Gastroesophageal sphincter (tissue), 4 donors: Measurements from ENCODE around the gene HPCAL1. TPM values are rescaled to one million over a fixed set of nuclear protein-coding genes. Genes with fewer than 3 reads are reported as not detected.

ENCODE experiments used
- ATAC-seq: fragments of 150-250 bp; one replicate; pipeline ENCODE4 v1.9.1; 2016; ENCODE audit warnings: mild to moderate bottlenecking, moderate library complexity
- H3K27ac ChIP-seq, 4 donors: fragments of 200-600 bp; sonication (generic) in 3 of 4; 1 replicate in 3 of 4; 2 replicates in 1 of 4; pipeline ENCODE4 v1.5.1; 2016 to 2019
- H3K27me3 ChIP-seq: fragments of 200-600 bp; sonication (generic); one replicate; pipeline ENCODE4 v1.5.1; 2019
- H3K36me3 ChIP-seq, 2 donors: fragments of 200-600 bp; sonication (generic); one replicate each; pipeline ENCODE4 v1.5.1; 2019; ENCODE audit warnings: control low read depth in 1 of 2
- H3K4me1 ChIP-seq, 3 donors: fragments of 200-600 bp; sonication (generic); 1 replicate in 2 of 3; 2 replicates in 1 of 3; pipeline ENCODE4 v1.5.1; 2016 to 2019; ENCODE audit warnings: control low read depth in 2 of 3
- H3K4me3 ChIP-seq, 2 donors: fragments of 200-600 bp; sonication (generic); one replicate each; pipeline ENCODE4 v1.5.1; 2019; ENCODE audit warnings: mild to moderate bottlenecking in 1 of 2, moderate library complexity in 1 of 2
- H3K9me3 ChIP-seq, 3 donors: fragments of 200-600 bp; sonication (generic); one replicate each; pipeline ENCODE4 v1.5.1; 2017 to 2019; ENCODE audit warnings: control low read depth in 2 of 3
- CTCF ChIP-seq, 4 experiments: fragments of 200-600 bp in 2 of 4; fragments of 450-650 bp in 2 of 4; sonication (generic) in 1 of 4; IDR thresholded peaks; one replicate each; pipeline ENCODE4 v1.5.1; 2017 to 2019; ENCODE audit warnings: antibody characterized with exemption in 4 of 4, mild to moderate bottlenecking in 2 of 4, moderate library complexity in 2 of 4
- EP300 ChIP-seq: sonication (generic); formaldehyde crosslinking; IDR thresholded peaks from one replicate; pipeline ENCODE4 v1.6.1; 2017; ENCODE audit warnings: antibody characterized with exemption, mild to moderate bottlenecking
- POLR2A ChIP-seq, 2 donors: fragments of 450-650 bp; IDR thresholded peaks; one replicate each; pipeline ENCODE4 v1.6.1; 2017; ENCODE audit warnings: antibody characterized with exemption in 2 of 2, mild to moderate bottlenecking in 2 of 2, moderate library complexity in 1 of 2
- POLR2AphosphoS5 ChIP-seq: sonication (generic); formaldehyde crosslinking; IDR thresholded peaks from one replicate; pipeline ENCODE4 v1.6.1; 2017; ENCODE audit warnings: antibody characterized with exemption
- WGBS, 2 donors: methylation state at CpG; one replicate each; pipeline ENCODE4 v1.1.5; 2018; ENCODE audit warnings: low coverage in 1 of 2; 5-methylcytosine and 5-hydroxymethylcytosine counted together
- total RNA-seq, 4 donors: library from RNA; depleted of rRNA; stranded (reverse); fragments of >200 nt; gene quantifications; one replicate each; pipeline ENCODE4 v1.1.0, GENCODE V29; 2016

HPCAL1 gene
- total RNA-seq, 4 donors from 2014 or later: 17.0 to 42.1 (median 29.8) TPM

- peaks cover 0 to 42% (median 17%) of the 10 kb centered on the region in 3 donors for H3K4me1 ChIP-seq
- H3K27ac ChIP-seq: peak overlapping the region in 3 of 4 donors; percentile 6 to 51 (median 11)
- WGBS, 2 donors: 60 to 63% methylated on average over 5 to 11 of the region's 33 CpGs
- no peak for TF ChIP-seq EP300
- no peak for TF ChIP-seq POLR2A (IDR thresholded peaks at IDR 0.05)
- no peak for TF ChIP-seq CTCF (IDR thresholded peaks at IDR 0.05)
- TF ChIP-seq POLR2AphosphoS5: no peak
- peak overlapping the region in 1 of 2 donors; percentile 20 for H3K4me3 ChIP-seq
- H3K27me3 ChIP-seq: no peaks in the 10 kb centered on the region
- H3K36me3 ChIP-seq: peaks cover 0 to 3% of the 10 kb centered on the region in 2 donors
- H3K9me3 ChIP-seq: peaks cover 0 to 9% (median 0%) of the 10 kb centered on the region in 3 donors
- peak; percentile 40 for ATAC-seq
Measured at GRCh38 chr2:10331027-10331701, 28.5 kb downstream of the HPCAL1 start.

GRCh38 chr2:10331702-10332401 is 29.1 kb downstream of the HPCAL1 start:
- Histone ChIP-seq H3K4me3 (peak overlapping the region in 1 of 2 donors; percentile 20), H3K27me3 (no peaks in the 10 kb centered on the region), H3K9me3 (peaks cover 0 to 9% (median 0%) of the 10 kb centered on the region in 3 donors), H3K4me1 (peaks cover 0 to 35% (median 17%) of the 10 kb centered on the region in 3 donors), H3K36me3 (peaks cover 0 to 3% of the 10 kb centered on the region in 2 donors), H3K27ac (peak overlapping the region in 3 of 4 donors; percentile 11 to 51 (median 30))
- TF ChIP-seq POLR2A (IDR thresholded peaks at IDR 0.05) (no peak), EP300 (no peak), POLR2AphosphoS5 (no peak), CTCF (IDR thresholded peaks at IDR 0.05) (no peak)
- peak; percentile 46 for ATAC-seq
- WGBS, 2 donors: 64 to 79% methylated on average over 4 to 9 of the region's 11 CpGs

- H3K36me3 ChIP-seq: peaks cover 0 to 3% of the 10 kb centered on the region in 2 donors
- TF ChIP-seq EP300 (no peak), POLR2A (IDR thresholded peaks at IDR 0.05) (no peak), CTCF (IDR thresholded peaks at IDR 0.05) (no peak), POLR2AphosphoS5 (no peak)
- no peak overlapping the region for H3K4me3 ChIP-seq
- 51 to 54% methylated on average over 5 to 8 of the region's 15 CpGs for WGBS, 2 donors
- peaks cover 0 to 29% (median 17%) of the 10 kb centered on the region in 3 donors for H3K4me1 ChIP-seq
- no peaks in the 10 kb centered on the region for H3K27me3 ChIP-seq
- peak overlapping the region in 1 of 4 donors; percentile 30 for H3K27ac ChIP-seq
- peaks cover 0 to 9% (median 0%) of the 10 kb centered on the region in 3 donors for H3K9me3 ChIP-seq
- peak; percentile 3 for ATAC-seq
Measured at GRCh38 chr2:10332402-10333246, 29.9 kb downstream of the HPCAL1 start.

GRCh38 chr2:10333247-10333613 is 30.5 kb downstream of the HPCAL1 start:
- Histone ChIP-seq H3K27me3 (no peaks in the 10 kb centered on the region), H3K4me1 (peaks cover 0 to 29% (median 17%) of the 10 kb centered on the region in 3 donors), H3K27ac (no peak overlapping the region), H3K36me3 (peaks cover 0 to 3% of the 10 kb centered on the region in 2 donors), H3K4me3 (no peak overlapping the region), H3K9me3 (peaks cover 0 to 9% (median 0%) of the 10 kb centered on the region in 3 donors)
- ATAC-seq: no peak
- no peak for TF ChIP-seq POLR2AphosphoS5
- no peak for TF ChIP-seq CTCF (IDR thresholded peaks at IDR 0.05)
- TF ChIP-seq EP300: no peak
- TF ChIP-seq POLR2A (IDR thresholded peaks at IDR 0.05): no peak
- 54 to 74% methylated on average over 3 to 5 of the region's 5 CpGs for WGBS, 2 donors
